Measurements from ENCODE around the gene CFAP65. TPM values are rescaled to one million over a fixed set of nuclear protein-coding genes. Genes with fewer than 3 reads are reported as not detected.
A peak's percentile ranks its signal among the peaks of the same experiment; 100 is the strongest.

Gene CFAP65
- polyA plus RNA-seq, 12 donors: 0.08 TPM; not detected in 11

DNA sequence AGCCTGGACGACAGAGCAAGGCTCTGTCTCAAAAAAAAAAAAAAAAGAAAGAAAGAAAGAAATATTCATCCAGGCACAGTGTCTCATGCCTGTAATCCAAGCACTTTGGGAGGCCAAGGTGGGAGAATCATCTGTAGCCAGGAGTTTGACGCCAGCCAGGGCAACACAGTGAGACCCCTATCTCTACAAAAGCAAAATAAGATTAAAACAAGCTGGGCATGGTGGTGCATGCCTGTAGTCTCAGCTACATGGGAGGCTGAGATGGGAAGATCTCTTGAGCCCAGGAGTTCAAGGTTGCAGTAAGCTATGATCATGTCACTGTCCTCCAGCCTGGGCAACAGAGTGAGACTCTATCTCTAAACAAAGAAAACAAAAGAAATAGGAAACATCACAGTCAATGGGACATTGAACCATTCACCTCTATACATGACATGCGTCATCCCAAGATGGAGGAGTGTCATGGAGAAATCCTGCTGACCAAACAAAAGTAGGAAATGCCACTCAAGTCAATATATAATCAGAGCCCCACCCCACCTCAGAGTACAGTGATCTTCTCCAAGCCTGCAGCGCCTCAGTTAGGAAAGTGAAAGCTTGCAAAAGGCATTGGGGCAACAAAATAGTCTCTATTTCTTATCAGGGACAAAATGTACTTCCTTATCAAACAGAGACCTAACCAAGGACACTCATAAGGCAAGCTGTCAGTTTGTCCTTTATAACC is 66.1 kb downstream of the CFAP65 start:
- no peak for DNase-seq

DNA sequence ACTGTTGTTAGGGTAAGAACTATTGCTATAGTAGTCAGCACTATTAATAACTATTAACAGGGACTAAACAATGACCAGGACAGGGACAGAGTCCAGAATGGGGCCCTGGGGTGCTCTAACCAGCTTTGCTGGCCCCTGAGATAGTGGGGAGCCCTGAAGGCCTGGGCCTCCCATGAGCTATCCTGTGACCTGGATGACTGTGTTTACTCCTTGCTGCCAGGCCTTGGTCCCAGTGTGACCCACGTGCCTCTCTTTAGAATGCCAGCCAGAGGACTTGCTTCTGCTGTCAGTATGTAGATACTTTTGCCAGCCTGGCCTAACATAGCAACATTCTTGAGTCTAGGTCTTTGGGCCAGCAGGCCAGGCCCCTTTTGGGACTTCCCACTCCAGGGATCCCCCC is 70.4 kb downstream of the CFAP65 start:
- no peak for DNase-seq

DNA sequence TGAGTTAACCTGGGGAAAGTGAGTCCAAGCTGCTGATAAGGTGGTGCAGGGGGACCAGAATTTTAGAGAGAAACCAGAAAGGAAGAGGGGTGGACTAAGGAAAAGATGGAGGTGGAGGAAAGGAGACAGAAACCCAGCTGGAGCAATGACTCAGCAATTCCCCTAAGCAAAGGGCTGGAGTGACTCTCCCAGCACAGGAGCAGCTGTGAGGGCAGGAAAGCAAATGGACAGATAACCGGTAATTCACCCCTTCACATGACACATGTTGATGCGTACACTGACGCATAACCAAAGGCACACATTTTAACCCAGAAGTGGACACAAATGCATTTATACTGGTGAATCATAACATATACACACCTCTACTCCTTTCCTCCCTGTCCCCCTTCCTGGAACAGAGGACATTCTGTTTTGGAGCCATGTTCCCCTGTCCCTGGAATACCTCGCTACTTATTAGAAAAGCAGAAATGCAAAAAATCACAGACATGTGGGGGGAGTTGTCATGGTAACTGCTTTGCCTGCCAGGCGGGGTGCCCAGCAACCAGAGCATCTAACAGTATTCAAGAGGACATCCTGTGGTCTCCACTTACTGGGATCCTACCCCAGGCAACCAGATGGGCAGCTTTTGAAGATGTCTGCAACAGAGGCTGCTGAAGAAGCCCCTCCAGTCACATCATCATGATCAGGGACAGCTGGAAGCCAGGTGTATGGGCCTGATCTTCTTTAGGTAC is 77.1 kb downstream of the CFAP65 start:
- DNase-seq: no peak

DNA sequence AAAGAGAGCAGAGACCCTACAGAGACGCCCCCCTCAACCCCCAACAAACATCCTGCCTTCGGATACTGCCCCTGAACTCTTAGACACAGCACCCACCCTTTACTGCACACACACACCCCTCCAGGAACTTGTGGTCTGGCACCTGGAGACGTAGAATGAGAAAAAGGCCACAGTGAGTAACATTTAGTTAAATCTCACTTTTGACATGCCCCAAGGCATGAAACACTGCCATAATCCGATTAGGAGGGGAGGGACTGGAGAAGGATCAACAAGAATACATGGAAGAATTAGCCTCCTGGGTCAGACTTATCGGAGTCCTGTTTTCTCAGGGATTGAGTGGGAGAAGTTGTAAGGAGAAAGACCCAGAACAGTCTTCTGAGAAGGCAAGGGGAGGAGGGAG is 77.7 kb downstream of the CFAP65 start:
- no peak for DNase-seq

DNA sequence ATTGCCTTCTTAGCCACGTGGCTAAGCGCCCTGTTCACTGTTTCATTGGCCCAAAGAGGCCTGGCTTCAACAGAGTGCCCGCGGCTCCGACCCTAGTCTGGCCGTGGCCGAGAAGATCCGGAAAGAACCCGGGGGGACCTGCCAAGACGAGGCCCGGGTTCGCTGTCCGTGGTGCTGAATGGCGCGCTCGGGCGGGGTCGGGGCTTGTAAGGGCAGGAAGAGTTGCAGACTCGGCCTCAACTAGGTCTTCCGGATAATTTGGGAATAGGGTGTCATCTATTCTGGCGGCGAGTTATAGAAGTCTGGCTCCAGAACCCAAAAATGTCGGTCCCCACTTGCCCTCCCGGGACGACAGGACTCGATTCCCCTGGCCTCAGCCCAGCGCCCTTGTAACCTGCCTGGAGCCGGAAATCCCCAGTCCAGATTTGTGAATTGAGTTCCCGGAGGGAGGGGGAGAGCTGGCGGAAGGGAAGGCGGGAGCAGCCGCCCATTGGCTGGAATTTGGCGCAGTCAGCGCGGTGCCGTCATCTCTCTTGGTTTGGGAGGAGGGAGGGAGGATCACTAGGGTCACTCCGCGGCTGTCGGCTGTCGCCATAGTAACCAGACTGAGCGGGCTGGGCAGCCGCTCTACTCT is 78.3 kb downstream of the CFAP65 start:
- DNase-seq: peak; percentile 75

DNA sequence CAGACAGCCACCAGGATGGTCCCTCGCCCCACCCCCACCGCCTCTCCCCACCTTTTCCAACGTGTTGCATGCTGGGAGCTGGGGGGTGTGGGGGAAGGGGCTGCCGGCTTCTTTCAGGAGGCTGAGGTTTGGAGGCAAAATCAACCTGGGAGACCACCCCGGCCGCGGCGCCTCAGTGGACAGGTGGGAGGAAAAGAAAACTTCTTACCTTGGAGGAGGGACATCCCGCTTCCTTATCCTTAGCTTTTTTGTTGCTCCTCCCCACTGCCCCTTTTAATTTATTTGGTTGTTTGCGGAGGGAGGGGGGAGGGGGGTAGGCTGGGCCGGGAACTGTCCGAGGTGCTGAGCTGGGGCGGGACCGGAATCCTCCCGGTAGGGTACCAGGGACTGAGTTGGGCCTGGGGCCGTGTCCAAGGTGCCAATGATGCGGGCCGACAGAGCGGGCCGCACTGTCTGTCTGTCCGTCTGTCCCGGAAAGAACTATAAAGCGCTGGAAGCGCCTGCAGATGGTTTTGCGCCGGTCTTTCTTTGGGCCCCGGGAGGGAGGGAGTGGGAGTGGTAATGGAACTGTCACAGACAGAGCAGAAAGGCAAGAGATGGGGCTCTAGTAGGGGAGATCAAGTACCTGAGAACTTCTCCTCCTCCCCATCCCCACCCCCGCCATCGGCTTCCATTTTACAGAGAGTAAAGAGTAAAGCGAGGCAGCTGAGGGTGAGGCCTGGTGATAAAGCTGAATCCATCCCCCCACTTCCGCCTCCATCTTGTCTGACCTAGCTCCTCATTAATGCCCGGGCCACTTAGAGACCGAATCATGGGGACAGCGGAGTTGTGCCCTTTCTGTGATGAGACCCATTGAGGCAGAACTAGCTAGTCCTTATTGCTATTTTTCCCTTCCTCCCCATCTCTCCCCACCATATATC is 79.4 kb downstream of the CFAP65 start:
- no peak for DNase-seq

DNA sequence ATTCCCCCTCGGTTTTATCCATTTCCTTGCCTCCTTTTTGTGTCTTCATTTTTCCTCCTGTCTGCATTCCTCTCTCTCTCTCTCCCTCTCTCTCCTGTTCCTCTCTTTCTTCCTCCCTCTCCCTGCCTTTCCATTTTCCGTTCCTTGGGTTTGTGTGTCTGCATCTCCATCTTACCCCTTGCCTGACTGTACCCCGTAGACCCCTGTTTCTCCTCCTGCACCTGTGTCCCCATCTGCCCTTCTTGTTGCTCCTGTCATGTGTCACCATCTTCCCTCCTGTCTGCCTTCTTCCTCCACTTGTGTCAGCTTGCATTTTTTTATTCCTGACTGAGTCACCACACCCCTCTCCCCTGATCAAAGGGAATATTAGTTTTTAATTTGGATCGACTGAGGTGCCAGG is 80.1 kb downstream of the CFAP65 start:
- DNase-seq: no peak

DNA sequence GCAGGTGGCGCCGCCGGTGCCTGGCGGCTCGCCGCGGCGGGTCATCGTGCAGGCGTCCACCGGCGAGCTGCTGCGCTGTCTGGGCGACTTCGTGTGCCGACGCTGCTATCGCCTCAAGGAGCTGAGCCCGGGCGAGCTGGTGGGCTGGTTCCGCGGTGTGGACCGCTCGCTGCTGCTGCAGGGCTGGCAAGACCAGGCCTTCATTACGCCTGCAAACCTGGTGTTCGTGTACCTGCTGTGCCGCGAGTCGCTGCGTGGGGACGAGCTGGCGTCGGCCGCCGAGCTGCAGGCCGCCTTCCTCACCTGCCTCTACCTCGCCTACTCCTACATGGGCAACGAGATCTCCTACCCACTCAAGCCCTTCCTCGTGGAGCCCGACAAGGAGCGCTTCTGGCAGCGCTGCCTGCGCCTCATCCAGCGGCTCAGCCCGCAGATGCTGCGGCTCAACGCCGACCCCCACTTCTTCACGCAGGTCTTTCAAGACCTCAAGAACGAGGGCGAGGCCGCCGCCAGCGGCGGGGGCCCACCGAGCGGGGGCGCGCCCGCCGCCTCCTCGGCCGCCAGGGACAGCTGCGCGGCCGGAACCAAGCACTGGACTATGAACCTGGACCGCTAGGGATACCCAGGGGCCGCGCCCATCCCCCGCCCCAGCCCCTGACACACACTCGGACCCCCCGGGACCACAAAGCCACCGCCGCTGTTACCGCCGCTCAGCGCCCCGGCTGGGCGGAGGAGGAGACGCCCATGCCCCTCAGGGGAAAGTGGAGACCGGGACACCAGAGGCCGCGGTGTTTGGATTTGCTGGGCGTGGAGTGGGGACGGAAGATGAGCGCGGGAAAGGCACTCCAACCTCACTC is 80.8 kb downstream of the CFAP65 start:
- no peak for DNase-seq

DNA sequence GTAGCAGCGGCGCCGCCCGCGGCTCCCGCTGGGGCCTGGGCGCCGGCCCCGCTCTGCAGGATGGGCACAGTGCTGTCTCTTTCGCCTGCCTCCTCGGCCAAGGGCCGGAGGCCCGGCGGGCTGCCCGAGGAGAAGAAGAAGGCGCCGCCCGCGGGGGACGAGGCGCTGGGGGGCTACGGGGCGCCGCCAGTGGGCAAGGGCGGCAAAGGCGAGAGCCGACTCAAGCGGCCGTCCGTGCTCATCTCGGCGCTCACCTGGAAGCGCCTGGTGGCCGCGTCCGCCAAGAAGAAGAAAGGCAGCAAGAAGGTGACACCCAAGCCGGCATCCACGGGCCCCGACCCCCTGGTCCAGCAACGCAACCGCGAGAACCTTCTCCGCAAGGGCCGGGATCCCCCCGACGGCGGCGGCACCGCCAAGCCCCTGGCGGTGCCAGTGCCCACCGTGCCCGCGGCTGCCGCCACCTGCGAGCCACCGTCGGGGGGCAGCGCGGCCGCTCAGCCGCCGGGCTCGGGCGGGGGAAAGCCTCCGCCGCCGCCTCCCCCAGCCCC is 81.5 kb downstream of the CFAP65 start:
- DNase-seq: no peak

DNA sequence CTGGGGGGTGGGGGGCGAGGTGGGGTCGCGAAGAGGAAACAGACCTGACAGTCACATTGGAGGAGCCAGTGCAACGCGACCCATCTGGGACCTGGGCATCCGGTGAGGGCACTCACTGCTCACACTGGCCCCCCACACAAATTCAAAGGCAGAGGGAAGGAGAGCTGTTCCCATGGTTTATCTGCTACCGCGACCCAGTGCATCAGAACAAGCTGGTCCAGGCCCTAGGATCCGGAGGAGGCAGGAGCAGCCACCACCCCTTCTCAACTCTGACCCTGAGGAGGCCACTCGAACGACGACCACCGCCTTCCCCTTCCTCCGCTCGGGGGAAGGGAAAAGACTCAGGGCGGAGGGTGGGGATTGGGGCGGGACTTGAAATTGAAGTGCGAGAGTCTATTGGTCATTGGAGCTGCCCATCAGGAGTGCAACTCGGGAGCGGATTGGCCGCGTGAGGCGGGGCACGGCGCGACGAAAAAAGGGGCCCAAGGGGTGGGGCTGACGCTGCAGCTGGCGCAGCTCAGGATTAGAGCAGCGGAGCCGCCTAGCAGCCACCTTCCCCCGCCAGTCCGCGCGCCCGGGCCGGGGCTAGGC is 82.1 kb downstream of the CFAP65 start, which contains the start of gene CDK5R2:
TSS of gene CDK5R2 (plus strand) at position 526 of the 591 bp plus-strand sequence. CDS start 155 bp downstream, outside the sequence.
- DNase-seq: peak; percentile 73

DNA sequence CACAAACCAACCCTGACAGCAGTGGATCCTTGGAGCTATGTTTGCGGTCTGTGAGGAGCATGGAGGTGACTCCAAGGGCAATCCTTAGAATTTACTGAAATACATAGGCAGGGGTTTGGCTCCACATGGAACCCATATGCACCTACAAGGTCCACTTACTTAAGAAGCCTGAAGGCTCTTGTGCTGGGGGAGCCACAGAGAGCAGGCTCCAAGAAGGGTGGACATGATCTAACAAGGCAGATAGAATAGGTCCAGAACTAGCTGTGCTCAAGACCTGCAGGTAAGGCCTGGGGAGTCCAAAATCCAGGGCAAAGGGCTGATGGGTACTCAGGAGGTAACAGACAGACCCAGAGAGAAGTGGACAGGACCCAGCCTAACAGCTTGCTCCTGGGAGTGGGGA is 83.0 kb downstream of the CFAP65 start:
- no peak for DNase-seq

DNA sequence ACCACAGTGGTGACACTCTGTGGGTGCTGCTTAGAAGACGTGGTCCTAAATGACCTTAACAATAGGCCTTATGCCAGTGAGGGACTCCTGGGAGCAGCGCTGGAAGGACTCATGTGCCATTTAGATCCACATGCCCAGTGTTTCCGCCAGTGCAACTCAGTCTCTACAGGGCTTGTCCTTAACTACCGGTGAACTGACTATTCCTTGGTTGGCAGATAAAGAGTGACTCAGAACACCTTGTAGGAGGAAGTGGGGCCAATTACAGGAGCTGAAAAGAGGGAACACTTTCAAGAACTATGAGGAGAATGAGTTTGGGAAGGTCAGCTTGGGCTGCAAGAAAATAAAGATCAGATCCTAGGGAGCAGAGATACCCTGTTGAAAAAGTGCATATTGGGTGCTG is 83.6 kb downstream of the CFAP65 start:
- DNase-seq: no peak

DNA sequence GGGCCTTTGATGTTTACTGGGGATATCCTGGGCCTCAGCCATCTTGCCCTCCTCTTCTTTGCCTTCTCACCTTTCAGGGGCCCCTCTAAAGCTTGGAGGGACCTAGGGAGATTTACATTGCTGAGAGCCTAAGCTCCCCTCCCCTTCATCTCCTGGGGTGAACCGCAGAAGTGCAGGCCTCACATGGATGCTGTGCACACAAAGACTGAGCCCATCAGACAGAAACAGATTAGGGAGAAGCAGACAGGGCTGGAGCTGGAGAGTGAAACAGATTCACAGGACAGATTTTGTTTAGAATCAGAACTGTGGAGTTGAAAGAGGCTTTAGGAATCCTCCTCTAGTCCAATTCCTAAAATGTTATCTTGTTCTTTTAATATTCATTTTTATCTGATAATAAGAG is 85.3 kb downstream of the CFAP65 start:
- DNase-seq: no peak

DNA sequence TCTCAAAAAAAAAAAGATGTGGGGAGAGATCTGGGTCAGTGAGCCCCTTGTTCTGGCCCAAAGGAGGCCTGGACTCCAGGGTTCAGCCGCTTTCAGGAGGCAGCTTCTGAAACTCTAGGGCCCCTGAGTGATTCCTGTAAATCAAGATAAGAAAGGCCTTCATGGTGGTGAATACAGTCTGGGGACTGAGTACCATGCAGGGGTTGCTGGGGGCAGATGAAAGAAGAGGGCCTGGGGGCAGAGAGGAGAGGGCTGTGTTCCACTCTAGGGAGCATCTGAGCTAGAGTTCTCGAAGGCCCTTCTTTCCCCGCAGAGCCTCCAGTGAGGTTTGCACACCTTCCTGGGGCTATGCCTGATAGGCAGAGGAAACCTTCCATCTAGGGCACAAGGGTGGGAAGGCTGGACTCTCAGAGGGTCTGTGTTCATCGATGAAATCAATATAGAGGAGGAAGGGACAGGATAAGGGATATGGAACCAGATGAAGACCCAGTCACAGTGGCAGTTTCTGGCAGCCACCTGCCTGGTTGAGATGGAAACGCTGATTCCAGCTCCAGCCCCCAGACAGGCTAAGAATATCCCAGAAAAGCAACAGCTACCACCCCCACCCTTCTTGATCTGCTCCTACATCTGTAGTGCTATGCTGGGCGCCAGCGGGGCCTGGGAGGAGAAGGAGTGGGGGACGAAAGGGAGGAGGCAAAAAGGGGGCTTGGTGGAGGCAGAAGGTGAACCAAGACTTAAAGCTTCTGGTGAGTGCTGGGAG is 86.6 kb downstream of the CFAP65 start:
- DNase-seq: no peak

DNA sequence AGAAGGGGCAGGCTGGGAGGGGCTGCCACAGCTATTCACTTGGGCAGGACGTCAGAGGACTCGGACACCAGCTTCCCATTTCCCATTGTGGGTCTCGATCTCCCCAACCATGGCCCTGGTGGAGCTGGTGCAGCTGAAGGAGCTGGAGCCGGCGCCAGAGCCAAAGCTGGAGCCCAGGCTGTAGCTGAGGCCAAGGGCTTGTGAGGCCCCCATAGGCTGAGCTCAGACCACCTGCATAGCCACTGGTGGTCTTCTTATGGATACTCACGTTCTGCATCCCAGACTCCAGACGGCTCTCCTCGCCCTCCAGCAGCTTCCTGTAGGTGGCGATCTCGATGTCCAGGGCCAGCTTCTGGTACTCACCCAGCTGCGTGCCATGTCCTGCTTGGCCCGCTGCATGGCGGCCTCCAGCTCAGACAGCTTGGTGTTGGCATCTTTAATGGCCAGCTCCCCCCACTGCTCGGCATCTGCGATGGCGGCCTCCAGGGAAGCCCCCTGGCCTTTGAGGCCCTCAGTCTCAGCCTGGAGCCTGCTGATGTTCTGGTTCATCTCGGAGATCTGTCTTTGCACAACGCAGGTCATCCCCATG is 87.9 kb downstream of the CFAP65 start:
- no peak for DNase-seq

Measured in muscle of arm (tissue), 12 donors.